HG03558 (cell line): Measurements from ENCODE around the gene CCDC127.
"Not testable (repeated sequence)": the region's sequence is repeated elsewhere in the genome, so short reads cannot be mapped to it uniquely, and the experiment has no call there.

Experiments
- ATAC-seq: cut with Tn5 transposase; IDR thresholded peaks from one replicate; pipeline ENCODE4 v1.9.1; 2021; ENCODE audit warnings: moderate number of reproducible peaks; ENCODE audit not compliant: unreplicated experiment; ENCODE audit errors: extremely low read depth

CCDC127 gene

DNA sequence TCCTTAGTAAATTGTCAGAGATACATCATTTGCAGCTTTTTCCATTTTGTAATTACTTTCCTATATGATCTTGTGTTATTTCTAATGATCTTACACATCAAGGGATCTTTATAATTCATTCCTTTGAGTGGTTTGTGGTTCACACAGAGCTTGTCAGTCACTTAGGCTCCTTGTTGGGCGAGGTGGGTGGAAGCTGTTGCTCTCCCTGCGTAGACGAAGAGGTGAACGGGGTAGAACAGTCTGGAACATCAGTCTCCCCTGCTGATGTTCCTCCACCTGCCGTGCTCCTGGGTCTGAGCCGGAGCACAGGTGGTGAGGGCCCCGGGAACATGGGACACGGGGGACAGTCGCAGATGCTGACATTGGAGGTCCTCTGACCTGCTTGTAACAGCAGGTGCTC is 17.6 kb upstream of the CCDC127 start:
- not testable (repeated sequence) for ATAC-seq

DNA sequence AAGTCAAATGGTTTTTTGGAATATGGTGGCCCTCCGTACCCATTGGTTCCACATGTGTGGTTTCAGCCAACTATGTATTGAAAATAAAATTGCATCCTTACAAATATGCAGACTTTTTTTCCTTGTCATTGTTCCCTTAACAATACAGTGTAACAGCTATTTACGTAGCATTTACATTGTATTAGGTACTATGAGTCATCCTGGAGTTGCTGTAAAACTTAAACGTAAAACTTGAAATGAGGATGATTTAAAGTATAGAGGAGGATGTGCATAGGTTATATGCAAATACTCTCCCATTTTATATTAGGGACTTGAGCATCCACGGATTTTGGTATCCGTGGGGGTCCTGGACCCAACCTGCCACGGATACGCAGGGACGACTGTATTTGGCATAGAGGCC is 16.5 kb upstream of the CCDC127 start:
- ATAC-seq, result no peak

- ATAC-seq, result not testable (repeated sequence)
These were observed 15.5 kb upstream of the CCDC127 start for GRCh38 chr5:233426-233825.

- ATAC-seq, result no peak
These were observed 13.7 kb upstream of the CCDC127 start for GRCh38 chr5:231661-232060.

- ATAC-seq, result no peak
These were observed 12.8 kb upstream of the CCDC127 start for GRCh38 chr5:230711-231110.

GRCh38 chr5:228886-229285 is 10.9 kb upstream of the CCDC127 start:
- ATAC-seq, result no peak

DNA sequence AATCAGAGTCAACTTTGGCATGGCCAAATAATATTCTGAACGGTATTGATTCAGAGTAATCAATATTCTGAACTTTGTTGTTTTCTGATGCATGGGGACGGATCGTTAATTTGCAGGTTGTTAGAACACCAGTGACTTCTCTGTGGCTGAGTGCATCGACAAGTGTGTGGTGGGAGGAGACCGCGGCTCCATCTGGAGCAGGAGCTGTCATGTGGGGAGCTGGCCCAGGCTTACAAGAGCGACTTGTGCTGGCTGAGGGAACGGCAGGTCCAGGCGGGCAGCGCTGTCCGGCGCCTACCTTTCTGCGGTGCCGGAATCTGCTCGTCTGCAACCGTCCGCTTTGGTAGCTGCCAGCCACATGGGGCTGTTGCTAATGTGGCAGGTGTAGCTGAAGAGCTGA is 9.4 kb upstream of the CCDC127 start:
- ATAC-seq, result not testable (repeated sequence)

DNA sequence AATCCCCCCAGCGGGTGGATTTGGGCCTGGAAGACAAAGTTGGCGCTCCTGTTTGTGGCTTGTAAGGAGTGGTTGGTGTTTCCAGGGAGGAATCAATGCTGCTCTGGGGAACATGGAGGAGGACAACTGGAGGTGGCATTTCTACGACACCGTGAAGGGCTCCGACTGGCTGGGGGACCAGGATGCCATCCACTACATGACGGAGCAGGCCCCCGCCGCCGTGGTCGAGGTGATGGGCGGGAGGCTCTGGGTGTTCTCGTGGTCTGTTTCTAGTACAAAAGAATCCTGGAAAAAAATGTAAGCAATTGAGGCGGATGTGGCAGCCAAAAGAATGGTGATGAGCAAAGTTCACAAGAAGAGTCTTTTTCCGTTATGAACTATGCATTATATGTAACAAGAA is 7.4 kb upstream of the CCDC127 start:
- ATAC-seq, result no peak

- no peak for ATAC-seq
These were observed 5.8 kb upstream of the CCDC127 start for GRCh38 chr5:223791-224190.

GRCh38 chr5:222951-223715 is 5.2 kb upstream of the CCDC127 start:
- ATAC-seq, result not testable (repeated sequence)

- ATAC-seq, result no peak
These were observed 2.0 kb upstream of the CCDC127 start for GRCh38 chr5:219991-220390.

- ATAC-seq, result no peak
These were observed 1.5 kb upstream of the CCDC127 start for GRCh38 chr5:219460-219863.

- no peak for ATAC-seq
These were observed 721 bp upstream of the CCDC127 start for GRCh38 chr5:218457-219291.

DNA sequence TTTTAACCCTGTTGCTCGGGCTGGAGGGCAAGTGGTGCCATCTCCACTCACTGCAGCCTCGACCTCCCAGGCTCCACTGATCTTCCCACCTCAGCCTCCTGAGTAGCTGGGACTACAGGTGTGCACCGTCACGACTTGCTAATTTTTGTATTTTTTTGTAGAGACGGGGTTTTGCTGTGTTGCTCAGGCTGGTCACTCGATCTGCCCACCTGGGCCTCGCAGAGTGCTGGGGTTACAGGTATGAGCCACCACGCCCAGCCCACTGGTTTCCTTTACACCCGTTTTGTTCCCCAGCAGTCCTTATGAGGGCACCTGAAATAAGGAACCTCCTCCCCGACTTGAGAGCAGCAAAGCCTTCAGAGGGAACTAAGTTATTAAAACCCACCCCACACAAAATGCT is 1.9 kb downstream of the CCDC127 start:
- ATAC-seq, result not testable (repeated sequence)

DNA sequence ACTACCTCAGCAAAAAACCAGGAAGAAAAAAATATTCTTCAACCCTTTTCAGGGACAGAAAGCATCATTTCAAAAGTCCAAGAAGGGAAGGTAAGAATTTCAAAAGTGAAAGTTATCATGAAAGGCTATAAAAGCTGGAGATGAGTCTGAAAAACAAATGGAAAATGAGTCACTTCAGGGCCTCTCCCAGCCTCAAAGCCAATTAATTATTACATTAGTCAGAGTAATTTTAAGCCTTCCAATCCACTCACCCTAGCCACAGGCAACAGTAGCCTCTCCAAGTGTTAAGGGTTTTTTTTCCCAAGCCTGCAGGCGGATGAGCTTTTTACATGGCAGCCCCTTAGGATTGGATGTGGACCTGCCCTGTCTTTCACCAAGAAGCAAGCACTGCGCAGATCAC is 2.7 kb downstream of the CCDC127 start:
- ATAC-seq, result not testable (repeated sequence)

- no peak for ATAC-seq
These were observed 4.1 kb downstream of the CCDC127 start for GRCh38 chr5:213803-214395.

DNA sequence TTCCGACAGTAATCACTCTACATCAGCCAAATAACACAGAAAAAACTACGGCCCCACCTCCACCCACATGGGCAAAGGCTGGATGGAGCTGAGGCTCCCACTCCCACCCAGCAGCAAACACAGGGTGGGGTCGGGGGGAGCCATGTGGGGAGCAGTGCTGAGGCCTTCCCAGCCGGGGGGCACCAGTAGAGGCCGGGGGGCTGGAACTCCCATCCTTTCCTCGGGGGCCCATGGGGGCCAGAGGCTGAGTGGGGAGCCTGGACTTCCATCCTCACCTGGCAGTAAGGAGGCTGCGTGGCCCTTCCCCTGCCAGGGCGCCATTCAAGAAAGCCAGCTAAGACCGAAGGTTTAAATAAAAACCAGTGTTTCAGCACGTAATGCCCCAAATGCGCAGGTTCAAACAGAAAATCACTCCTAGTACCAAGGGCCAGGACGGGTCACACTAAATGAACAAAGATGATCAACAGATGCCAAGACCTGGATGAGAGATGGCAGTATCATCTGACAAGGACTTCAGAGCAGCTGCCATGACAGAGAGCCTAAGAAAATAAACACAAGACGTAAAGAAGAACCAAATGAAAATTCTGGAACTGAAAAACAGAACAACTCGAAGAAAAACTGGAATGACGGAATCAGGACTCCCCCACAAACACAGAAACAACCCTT is 9.4 kb downstream of the CCDC127 start:
- ATAC-seq, result no peak

- ATAC-seq, result no peak
These were observed 10.4 kb downstream of the CCDC127 start for GRCh38 chr5:207599-207998.

- no peak for ATAC-seq
These were observed 10.9 kb downstream of the CCDC127 start for GRCh38 chr5:206927-207536.

DNA sequence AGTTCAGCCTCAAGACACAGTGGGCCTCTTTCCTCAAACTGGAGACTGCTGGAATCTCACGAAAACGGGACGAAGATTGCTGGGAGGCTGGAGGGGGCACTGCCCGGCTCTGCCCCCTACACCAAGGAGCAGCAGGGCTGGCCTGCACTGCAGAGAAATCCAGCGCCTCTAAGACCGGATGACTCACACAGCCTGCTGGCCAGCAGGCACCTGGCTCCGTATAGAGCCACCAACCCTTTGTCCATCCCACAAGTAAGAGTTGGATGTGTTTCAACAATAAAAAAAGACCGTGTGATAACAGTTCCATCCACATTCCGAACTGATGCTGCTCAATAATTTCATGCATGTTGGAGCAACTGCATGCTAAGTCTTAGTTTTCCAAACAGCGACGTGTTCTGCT is 11.5 kb downstream of the CCDC127 start:
- ATAC-seq, result no peak
